ENCODE measurements around the gene ANKIB1.

GRCh38 chr7:92205987-92206386 lies 39.8 kb upstream of the ANKIB1 start:
- no peak for TF ChIP-seq ZNF274 (IDR thresholded peaks at IDR 0.05; ENCODE audit: low read depth, low read length)
- TF ChIP-seq SUZ12 (IDR thresholded peaks at IDR 0.05; ENCODE audit: extremely low read depth, insufficient read depth, insufficient read length), result no peak
- TF ChIP-seq YY1 (IDR thresholded peaks at IDR 0.05; ENCODE audit: insufficient read depth, insufficient read length), result no peak

Measured in NT2/D1 (cell line).